ENCODE data around the gene FBXL7.

DNA sequence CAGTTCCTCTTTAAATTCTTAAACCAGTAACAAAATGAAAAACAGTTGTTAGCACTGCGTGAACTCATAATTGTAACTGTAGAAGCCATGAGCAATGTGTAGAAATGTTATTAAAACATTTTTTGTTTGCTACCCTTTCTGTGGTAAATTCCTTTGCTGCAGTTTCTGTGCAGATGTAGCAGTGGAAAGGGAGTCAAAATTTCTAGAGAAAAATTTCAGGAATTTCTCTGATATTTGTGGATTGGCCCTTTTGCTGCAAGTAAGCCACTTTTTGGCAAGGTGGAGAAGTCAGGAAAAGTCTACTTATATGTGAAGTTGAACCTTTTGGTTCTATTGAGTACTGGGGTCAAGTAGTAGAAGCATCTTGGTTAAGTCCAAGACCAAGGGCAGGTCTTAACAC, 10.1 kb downstream of the FBXL7 start:
- TF ChIP-seq, protein P1, sequence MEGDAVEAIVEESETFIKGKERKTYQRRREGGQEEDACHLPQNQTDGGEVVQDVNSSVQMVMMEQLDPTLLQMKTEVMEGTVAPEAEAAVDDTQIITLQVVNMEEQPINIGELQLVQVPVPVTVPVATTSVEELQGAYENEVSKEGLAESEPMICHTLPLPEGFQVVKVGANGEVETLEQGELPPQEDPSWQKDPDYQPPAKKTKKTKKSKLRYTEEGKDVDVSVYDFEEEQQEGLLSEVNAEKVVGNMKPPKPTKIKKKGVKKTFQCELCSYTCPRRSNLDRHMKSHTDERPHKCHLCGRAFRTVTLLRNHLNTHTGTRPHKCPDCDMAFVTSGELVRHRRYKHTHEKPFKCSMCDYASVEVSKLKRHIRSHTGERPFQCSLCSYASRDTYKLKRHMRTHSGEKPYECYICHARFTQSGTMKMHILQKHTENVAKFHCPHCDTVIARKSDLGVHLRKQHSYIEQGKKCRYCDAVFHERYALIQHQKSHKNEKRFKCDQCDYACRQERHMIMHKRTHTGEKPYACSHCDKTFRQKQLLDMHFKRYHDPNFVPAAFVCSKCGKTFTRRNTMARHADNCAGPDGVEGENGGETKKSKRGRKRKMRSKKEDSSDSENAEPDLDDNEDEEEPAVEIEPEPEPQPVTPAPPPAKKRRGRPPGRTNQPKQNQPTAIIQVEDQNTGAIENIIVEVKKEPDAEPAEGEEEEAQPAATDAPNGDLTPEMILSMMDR (IDR thresholded peaks at IDR 0.05; ENCODE audit: insufficient read depth, low read length, poor library complexity, severe bottlenecking) = no peak
- TF ChIP-seq EZH2phosphoT487 (conservative IDR thresholded peaks at IDR 0.05; ENCODE audit: low read length) = no peak
